Stimulated activated CD8-positive, alpha-beta memory T cell treated with anti-CD3 and anti-CD28 coated beads, Interleukin-4, amount 100 ng/mL, for 4 hours (primary cell): Measurements from ENCODE around the gene IL16.
"Not testable (repeated sequence)": the region's sequence is repeated elsewhere in the genome, so short reads cannot be mapped to it uniquely, and the experiment has no call there.

ENCODE experiments used
- DNase-seq, 2 donors: peaks; one replicate each; pipeline ENCODE4 v3.0.0-alpha.2; 2020; ENCODE audit warnings: low read depth in 2 of 2, low spot score in 1 of 2

The IL16 gene

GRCh38 chr15:81331600-81331999 lies 134.9 kb downstream of the IL16 start:
- no peak for DNase-seq

- no peak for DNase-seq
Measured at GRCh38 chr15:81332326-81332725, 135.6 kb downstream of the IL16 start.

GRCh38 chr15:81333363-81333762 lies 136.7 kb downstream of the IL16 start:
- no peak for DNase-seq

- no peak for DNase-seq
Measured at GRCh38 chr15:81334768-81335435, 138.2 kb downstream of the IL16 start.

- DNase-seq: no peak
Measured at GRCh38 chr15:81335631-81336030, 139.0 kb downstream of the IL16 start.

- no peak for DNase-seq
Measured at GRCh38 chr15:81336568-81336967, 139.9 kb downstream of the IL16 start.

- DNase-seq: no peak
Measured at GRCh38 chr15:81337241-81337640, 140.6 kb downstream of the IL16 start.

GRCh38 chr15:81337713-81338157 lies 141.1 kb downstream of the IL16 start:
- DNase-seq: no peak

GRCh38 chr15:81338170-81339007 lies 141.7 kb downstream of the IL16 start:
- DNase-seq: no peak

- no peak for DNase-seq
Measured at GRCh38 chr15:81339321-81339720, 142.6 kb downstream of the IL16 start.

- DNase-seq: no peak
Measured at GRCh38 chr15:81339851-81340250, 143.2 kb downstream of the IL16 start.

GRCh38 chr15:81341351-81341750 lies 144.7 kb downstream of the IL16 start:
- no peak for DNase-seq

GRCh38 chr15:81343371-81343770 lies 146.7 kb downstream of the IL16 start:
- no peak for DNase-seq

GRCh38 chr15:81346611-81347010 lies 149.9 kb downstream of the IL16 start:
- no peak for DNase-seq

GRCh38 chr15:81347910-81348309 lies 151.2 kb downstream of the IL16 start:
- DNase-seq: no peak

- not testable (repeated sequence) for DNase-seq
Measured at GRCh38 chr15:81348691-81349090, 152.0 kb downstream of the IL16 start.

- no peak for DNase-seq
Measured at GRCh38 chr15:81349271-81349670, 152.6 kb downstream of the IL16 start.

- DNase-seq: no peak
Measured at GRCh38 chr15:81351651-81352050, 155.0 kb downstream of the IL16 start.

- DNase-seq: no peak
Measured at GRCh38 chr15:81356252-81356651, 159.6 kb downstream of the IL16 start.

- DNase-seq: no peak
Measured at GRCh38 chr15:81357180-81357686, 160.6 kb downstream of the IL16 start.

- no peak for DNase-seq
Measured at GRCh38 chr15:81358248-81358647, 161.6 kb downstream of the IL16 start.

- DNase-seq: no peak
Measured at GRCh38 chr15:81360491-81360890, 163.8 kb downstream of the IL16 start.
